RWPE2 (cell line): ENCODE data around the gene DNM1L.

Source experiments
- ATAC-seq: fragments of 200-7000 bp; cut with Tn5 transposase; 3 replicates; pipeline ENCODE4 v1.9.1; 2021; ENCODE audit warnings: low read depth
- DNase-seq: peaks from one replicate; pipeline ENCODE4 v3.0.0-alpha.2; 2020; ENCODE audit warnings: low spot score
- H3K27ac ChIP-seq: fragments of 450-650 bp; 2 replicates; pipeline ENCODE4 v1.5.1; 2017; ENCODE audit warnings: mild to moderate bottlenecking; ENCODE audit not compliant: poor library complexity, severe bottlenecking
- H3K27me3 ChIP-seq: fragments of 250-450 bp; sonication (Bioruptor Pico); 2 replicates; pipeline ENCODE4 v1.5.1; 2021; ENCODE audit warnings: mild to moderate bottlenecking, moderate library complexity; ENCODE audit not compliant: insufficient read depth, poor library complexity, severe bottlenecking
- H3K36me3 ChIP-seq: fragments of 250-450 bp; sonication (Bioruptor Pico); 2 replicates; pipeline ENCODE4 v1.5.1; 2020; ENCODE audit warnings: low read depth, mild to moderate bottlenecking, moderate library complexity
- H3K4me1 ChIP-seq: fragments of 250-450 bp; sonication (Bioruptor Pico); 2 replicates; pipeline ENCODE4 v1.5.1; 2021; ENCODE audit warnings: mild to moderate bottlenecking, moderate library complexity; ENCODE audit not compliant: insufficient read depth, poor library complexity, severe bottlenecking
- H3K4me3 ChIP-seq: fragments of 250-450 bp; sonication (Bioruptor Pico); 2 replicates; pipeline ENCODE4 v1.5.1; 2021; ENCODE audit warnings: mild to moderate bottlenecking, moderate library complexity; ENCODE audit not compliant: severe bottlenecking
- H3K9me3 ChIP-seq: fragments of 250-450 bp; sonication (Bioruptor Pico); 2 replicates; pipeline ENCODE4 v1.5.1; 2021; ENCODE audit warnings: mild to moderate bottlenecking, moderate library complexity; ENCODE audit not compliant: severe bottlenecking
- TF ChIP-seq, protein P1 (sequence below): fragments of 450-650 bp; IDR thresholded peaks from one replicate; pipeline ENCODE4 v1.5.1; 2017; ENCODE audit warnings: mild to moderate bottlenecking, moderate library complexity; ENCODE audit not compliant: poor library complexity, severe bottlenecking

DNM1L gene

DNA sequence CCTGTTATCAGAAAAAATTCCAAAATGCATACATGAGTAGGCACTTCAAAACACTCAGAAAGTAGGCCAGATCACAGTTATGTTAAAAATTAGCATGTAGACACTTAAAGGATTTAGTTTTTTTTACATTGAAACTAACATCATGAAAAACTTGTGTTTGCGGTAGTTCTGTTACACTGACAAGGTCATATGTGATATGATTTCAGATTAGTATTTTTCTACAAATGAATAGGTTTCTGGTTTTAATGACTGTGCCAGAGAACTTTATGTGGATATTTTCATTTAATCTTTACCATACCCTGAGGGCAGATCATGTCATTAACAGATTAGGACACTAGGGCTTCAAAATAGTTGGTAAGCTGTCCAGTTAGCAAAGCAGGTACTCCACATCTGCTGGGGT, 55.9 kb downstream of the DNM1L start:
- no peak overlapping the region for H3K27ac ChIP-seq
- DNase-seq = no peak
- peaks cover 97% of the 10 kb centered on the region for H3K36me3 ChIP-seq
- no peak overlapping the region for H3K4me3 ChIP-seq
- no peaks in the 10 kb centered on the region for H3K27me3 ChIP-seq
- ATAC-seq = no peak
- no peaks in the 10 kb centered on the region for H3K4me1 ChIP-seq
- TF ChIP-seq, protein P1, sequence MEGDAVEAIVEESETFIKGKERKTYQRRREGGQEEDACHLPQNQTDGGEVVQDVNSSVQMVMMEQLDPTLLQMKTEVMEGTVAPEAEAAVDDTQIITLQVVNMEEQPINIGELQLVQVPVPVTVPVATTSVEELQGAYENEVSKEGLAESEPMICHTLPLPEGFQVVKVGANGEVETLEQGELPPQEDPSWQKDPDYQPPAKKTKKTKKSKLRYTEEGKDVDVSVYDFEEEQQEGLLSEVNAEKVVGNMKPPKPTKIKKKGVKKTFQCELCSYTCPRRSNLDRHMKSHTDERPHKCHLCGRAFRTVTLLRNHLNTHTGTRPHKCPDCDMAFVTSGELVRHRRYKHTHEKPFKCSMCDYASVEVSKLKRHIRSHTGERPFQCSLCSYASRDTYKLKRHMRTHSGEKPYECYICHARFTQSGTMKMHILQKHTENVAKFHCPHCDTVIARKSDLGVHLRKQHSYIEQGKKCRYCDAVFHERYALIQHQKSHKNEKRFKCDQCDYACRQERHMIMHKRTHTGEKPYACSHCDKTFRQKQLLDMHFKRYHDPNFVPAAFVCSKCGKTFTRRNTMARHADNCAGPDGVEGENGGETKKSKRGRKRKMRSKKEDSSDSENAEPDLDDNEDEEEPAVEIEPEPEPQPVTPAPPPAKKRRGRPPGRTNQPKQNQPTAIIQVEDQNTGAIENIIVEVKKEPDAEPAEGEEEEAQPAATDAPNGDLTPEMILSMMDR = no peak
- no peaks in the 10 kb centered on the region for H3K9me3 ChIP-seq

DNA sequence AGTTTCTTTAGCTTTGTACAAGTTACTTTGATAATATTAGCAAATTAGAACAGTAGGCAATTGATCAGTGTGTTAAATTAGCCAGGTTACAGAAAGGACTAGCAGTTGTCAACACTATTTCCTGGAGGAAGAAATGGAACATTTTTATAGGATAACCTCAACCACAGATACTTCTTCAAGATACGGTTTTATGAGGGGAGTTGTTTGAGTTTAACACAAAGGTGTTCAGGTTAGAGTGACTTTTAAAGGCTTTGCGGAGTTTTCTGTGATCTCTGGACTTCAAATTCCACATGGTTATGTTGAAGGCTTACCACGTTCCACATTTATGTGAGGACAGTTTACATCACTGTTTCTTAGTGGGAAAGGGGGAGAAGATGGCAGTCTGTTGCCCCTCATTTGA, 57.3 kb downstream of the DNM1L start:
- Histone ChIP-seq H3K4me3 (no peak overlapping the region), H3K27me3 (no peaks in the 10 kb centered on the region), H3K36me3 (peaks cover 97% of the 10 kb centered on the region), H3K9me3 (no peaks in the 10 kb centered on the region), H3K4me1 (no peaks in the 10 kb centered on the region), H3K27ac (no peak overlapping the region)
- ATAC-seq (no peak), DNase-seq (no peak)
- TF ChIP-seq, protein P1 = no peak

DNA sequence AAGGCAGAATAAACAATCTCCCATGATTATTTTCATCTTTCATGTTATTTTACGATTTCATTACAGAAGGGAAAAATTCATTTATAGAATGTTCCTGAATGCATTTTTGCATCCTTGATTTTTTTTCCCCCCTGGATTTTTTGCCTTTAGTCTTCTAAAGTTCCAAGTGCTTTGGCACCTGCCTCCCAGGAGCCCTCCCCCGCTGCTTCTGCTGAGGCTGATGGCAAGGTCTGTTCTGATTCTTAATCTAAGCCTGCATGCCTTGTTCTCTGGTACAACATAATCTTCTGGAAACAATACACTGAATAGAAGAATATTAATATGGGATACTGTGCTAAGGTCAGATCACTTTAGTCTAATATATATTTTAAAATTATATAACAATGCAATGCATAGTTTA, 58.6 kb downstream of the DNM1L start:
- Histone ChIP-seq H3K9me3 (no peaks in the 10 kb centered on the region), H3K27me3 (no peaks in the 10 kb centered on the region), H3K36me3 (peaks cover 96% of the 10 kb centered on the region), H3K27ac (no peak overlapping the region), H3K4me1 (no peaks in the 10 kb centered on the region), H3K4me3 (no peak overlapping the region)
- ATAC-seq (no peak), DNase-seq (no peak)
- TF ChIP-seq, protein P1 = no peak

DNA sequence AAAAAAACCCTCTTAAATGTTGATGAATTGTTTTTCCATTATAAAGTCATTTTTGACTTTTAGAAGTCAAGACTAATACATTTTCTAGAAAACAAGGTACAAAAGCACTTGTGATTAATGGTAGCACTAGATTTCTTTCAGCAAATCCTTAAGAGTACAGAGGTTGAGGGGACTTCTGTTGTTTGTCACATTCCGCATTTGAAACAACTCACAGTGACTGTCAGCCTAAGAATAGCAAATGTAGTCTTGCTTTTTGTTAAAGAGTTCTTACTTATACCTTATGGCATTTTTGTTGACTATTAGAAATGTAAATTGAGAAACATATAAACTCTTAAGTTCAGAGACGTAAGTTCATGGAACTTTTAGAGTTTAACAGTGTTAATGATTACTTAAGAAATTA, 60.2 kb downstream of the DNM1L start:
- H3K4me1 ChIP-seq = no peaks in the 10 kb centered on the region
- TF ChIP-seq, protein P1 = no peak
- H3K27ac ChIP-seq = no peak overlapping the region
- H3K9me3 ChIP-seq = no peaks in the 10 kb centered on the region
- H3K36me3 ChIP-seq = peaks cover 95% of the 10 kb centered on the region
- no peak for DNase-seq
- H3K4me3 ChIP-seq = no peak overlapping the region
- no peaks in the 10 kb centered on the region for H3K27me3 ChIP-seq
- ATAC-seq = no peak

DNA sequence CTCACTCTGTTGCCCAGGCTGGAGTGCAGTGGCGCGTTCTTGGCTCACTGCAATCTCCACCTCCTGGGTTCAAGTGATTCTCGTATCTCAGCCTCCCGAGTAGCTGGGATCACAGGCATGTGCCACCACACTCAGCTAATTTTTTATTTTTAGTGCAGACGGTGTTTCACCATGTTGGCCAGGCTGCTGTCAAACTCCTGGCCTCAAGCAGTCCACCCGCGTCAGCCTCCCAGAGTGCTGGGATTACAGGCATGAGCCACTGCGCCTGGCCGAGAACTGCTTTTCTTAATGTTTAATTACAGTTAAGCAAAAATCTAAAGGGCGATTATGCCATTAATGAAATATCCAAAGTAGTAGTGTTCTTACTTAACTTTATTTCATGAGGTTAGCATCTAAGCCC, 63.0 kb downstream of the DNM1L start:
- TF ChIP-seq, protein P1 = no peak
- Histone ChIP-seq H3K4me1 (no peaks in the 10 kb centered on the region), H3K9me3 (no peaks in the 10 kb centered on the region), H3K4me3 (no peak overlapping the region), H3K27ac (no peak overlapping the region), H3K27me3 (no peaks in the 10 kb centered on the region), H3K36me3 (peaks cover 97% of the 10 kb centered on the region)
- ATAC-seq = no peak
- no peak for DNase-seq
